GM12864 (cell line): Measurements from ENCODE around the gene PACRG.
"Not testable (repeated sequence)": the region's sequence is repeated elsewhere in the genome, so short reads cannot be mapped to it uniquely, and the experiment has no call there.

Source experiments
- DNase-seq: peaks from one replicate; pipeline ENCODE4 v3.0.0-alpha.2; 2011; ENCODE audit warnings: low read depth
- H3K4me3 ChIP-seq: 2 replicates; pipeline ENCODE4 v1.5.1; 2011; ENCODE audit warnings: mild to moderate bottlenecking, low read depth, low read length, control low read depth
- TF ChIP-seq, protein P1 (sequence below): IDR thresholded peaks from 2 replicates; pipeline ENCODE4 v1.5.1; 2011; ENCODE audit warnings: low read depth, mild to moderate bottlenecking, moderate library complexity, low read length, control low read depth, inconsistent platforms; ENCODE audit errors: missing control alignments

Gene PACRG

GRCh38 chr6:162965366-162965765, 237.6 kb downstream of the PACRG start:
- no peak overlapping the region for H3K4me3 ChIP-seq
- DNase-seq: no peak
- TF ChIP-seq, protein P1, sequence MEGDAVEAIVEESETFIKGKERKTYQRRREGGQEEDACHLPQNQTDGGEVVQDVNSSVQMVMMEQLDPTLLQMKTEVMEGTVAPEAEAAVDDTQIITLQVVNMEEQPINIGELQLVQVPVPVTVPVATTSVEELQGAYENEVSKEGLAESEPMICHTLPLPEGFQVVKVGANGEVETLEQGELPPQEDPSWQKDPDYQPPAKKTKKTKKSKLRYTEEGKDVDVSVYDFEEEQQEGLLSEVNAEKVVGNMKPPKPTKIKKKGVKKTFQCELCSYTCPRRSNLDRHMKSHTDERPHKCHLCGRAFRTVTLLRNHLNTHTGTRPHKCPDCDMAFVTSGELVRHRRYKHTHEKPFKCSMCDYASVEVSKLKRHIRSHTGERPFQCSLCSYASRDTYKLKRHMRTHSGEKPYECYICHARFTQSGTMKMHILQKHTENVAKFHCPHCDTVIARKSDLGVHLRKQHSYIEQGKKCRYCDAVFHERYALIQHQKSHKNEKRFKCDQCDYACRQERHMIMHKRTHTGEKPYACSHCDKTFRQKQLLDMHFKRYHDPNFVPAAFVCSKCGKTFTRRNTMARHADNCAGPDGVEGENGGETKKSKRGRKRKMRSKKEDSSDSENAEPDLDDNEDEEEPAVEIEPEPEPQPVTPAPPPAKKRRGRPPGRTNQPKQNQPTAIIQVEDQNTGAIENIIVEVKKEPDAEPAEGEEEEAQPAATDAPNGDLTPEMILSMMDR: no peak

GRCh38 chr6:162970246-162970645, 242.5 kb downstream of the PACRG start:
- no peak overlapping the region for H3K4me3 ChIP-seq
- DNase-seq: no peak
- TF ChIP-seq, protein P1: no peak

DNA sequence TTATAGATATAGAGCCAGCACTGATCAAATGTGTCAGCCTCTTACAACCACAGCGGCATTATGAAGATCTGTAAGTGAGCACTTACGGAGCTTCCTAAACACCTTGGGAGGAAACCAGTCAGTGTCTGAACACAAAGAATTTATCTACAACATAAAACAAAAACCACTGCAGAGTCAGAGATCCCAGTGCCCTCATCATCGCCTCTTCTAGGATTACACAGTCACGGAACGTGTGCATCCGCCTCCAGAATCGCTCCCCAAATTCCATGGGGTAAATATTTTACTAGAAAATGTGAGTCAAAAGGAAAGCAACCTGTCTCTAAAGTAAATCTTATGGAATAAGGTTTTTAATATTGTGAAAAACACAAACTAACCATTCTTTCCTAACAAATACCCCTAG, 243.6 kb downstream of the PACRG start:
- DNase-seq: no peak
- no peak overlapping the region for H3K4me3 ChIP-seq
- TF ChIP-seq, protein P1: no peak

GRCh38 chr6:162973151-162973872, 245.5 kb downstream of the PACRG start:
- DNase-seq: no peak
- TF ChIP-seq, protein P1: no peak
- no peak overlapping the region for H3K4me3 ChIP-seq

DNA sequence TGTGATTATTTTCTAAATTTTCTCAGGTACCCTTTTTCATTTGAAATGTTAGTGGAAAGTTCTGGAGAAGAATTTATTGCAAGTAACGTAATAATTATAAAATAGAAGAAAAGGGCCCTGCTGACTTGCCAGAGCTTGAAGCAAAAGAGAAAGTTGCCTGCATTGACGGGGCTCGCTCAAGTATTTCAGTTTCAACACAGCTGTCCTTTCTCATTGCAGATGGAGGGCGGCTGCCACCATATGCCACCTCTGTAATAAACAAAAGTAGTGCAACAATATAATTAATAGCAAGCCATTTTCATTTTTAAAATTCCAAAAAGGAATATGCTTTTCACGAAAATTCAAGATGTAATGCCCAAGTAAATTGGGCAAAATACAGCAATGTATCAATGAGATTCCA, 246.2 kb downstream of the PACRG start:
- no peak overlapping the region for H3K4me3 ChIP-seq
- DNase-seq: no peak
- TF ChIP-seq, protein P1: no peak

GRCh38 chr6:162974685-162975084, 246.9 kb downstream of the PACRG start:
- DNase-seq: no peak
- no peak overlapping the region for H3K4me3 ChIP-seq
- TF ChIP-seq, protein P1: no peak

GRCh38 chr6:162976141-162976540, 248.4 kb downstream of the PACRG start:
- H3K4me3 ChIP-seq: no peak overlapping the region
- TF ChIP-seq, protein P1: no peak
- DNase-seq: no peak

GRCh38 chr6:162983234-162983633, 255.5 kb downstream of the PACRG start:
- not testable (repeated sequence) for DNase-seq, H3K4me3 ChIP-seq
